H9 (cell line): Measurements from ENCODE around the gene RRP9. TPM values are rescaled to one million over a fixed set of nuclear protein-coding genes. Genes with fewer than 3 reads are reported as not detected.

ENCODE experiments used
- DNase-seq: peaks from one replicate; pipeline ENCODE4 v3.0.0-alpha.2; 2017
- H2AFZ ChIP-seq: one replicate; pipeline ENCODE4 v1.6.1; 2013; ENCODE audit warnings: mild to moderate bottlenecking, low read length, control low read depth, moderate library complexity
- H2AK5ac ChIP-seq: 2 replicates; pipeline ENCODE4 v1.6.1; 2013; ENCODE audit warnings: low read length, control low read depth, mixed read lengths; ENCODE audit not compliant: insufficient read length
- H2BK120ac ChIP-seq: one replicate; pipeline ENCODE4 v1.6.1; 2013; ENCODE audit warnings: low read depth, mild to moderate bottlenecking, low read length, control low read depth, inconsistent platforms; ENCODE audit not compliant: poor library complexity, severe bottlenecking
- H2BK12ac ChIP-seq: 2 replicates; pipeline ENCODE4 v1.6.1; 2013; ENCODE audit warnings: low read length, control low read depth, mixed read lengths, low read depth; ENCODE audit not compliant: insufficient read length
- H2BK15ac ChIP-seq: 2 replicates; pipeline ENCODE4 v1.6.1; 2013; ENCODE audit warnings: low read depth, low read length, control low read depth
- H2BK20ac ChIP-seq: one replicate; pipeline ENCODE4 v1.6.1; 2013; ENCODE audit warnings: low read depth, mild to moderate bottlenecking, low read length, control low read depth, inconsistent platforms; ENCODE audit not compliant: poor library complexity, severe bottlenecking
- H2BK5ac ChIP-seq: 2 replicates; pipeline ENCODE4 v1.6.1; 2013; ENCODE audit warnings: low read length, control low read depth, mixed read lengths; ENCODE audit not compliant: insufficient read length
- H3K14ac ChIP-seq: 2 replicates; pipeline ENCODE4 v1.6.1; 2013; ENCODE audit warnings: low read length, control low read depth; ENCODE audit not compliant: insufficient read depth
- H3K18ac ChIP-seq: 2 replicates; pipeline ENCODE4 v1.6.1; 2013; ENCODE audit warnings: low read depth, mild to moderate bottlenecking, mixed read lengths, low read length, control low read depth; ENCODE audit not compliant: insufficient read length
- H3K23ac ChIP-seq: 2 replicates; pipeline ENCODE4 v1.6.1; 2013; ENCODE audit warnings: low read length, control low read depth, mixed read lengths, low read depth; ENCODE audit not compliant: insufficient read length
- H3K23me2 ChIP-seq: 2 replicates; pipeline ENCODE4 v1.6.1; 2013; ENCODE audit warnings: low read depth, mild to moderate bottlenecking, mixed read lengths, low read length, control low read depth; ENCODE audit not compliant: insufficient read length, poor library complexity, severe bottlenecking
- H3K27ac ChIP-seq: 2 replicates; pipeline ENCODE4 v1.5.1; 2013; ENCODE audit warnings: low read length, control low read depth, mixed read lengths, low read depth; ENCODE audit not compliant: insufficient read length
- H3K27me3 ChIP-seq: 2 replicates; pipeline ENCODE4 v1.6.1; 2013; ENCODE audit warnings: low read length, control low read depth, inconsistent platforms; ENCODE audit not compliant: insufficient read depth
- H3K4ac ChIP-seq: 2 replicates; pipeline ENCODE4 v1.6.1; 2013; ENCODE audit warnings: low read depth, mild to moderate bottlenecking, control low read depth, inconsistent platforms, low read length, moderate library complexity
- H3K4me1 ChIP-seq: 2 replicates; pipeline ENCODE4 v1.6.1; 2013; ENCODE audit warnings: low read length, control low read depth, inconsistent platforms; ENCODE audit not compliant: insufficient read depth
- H3K4me2 ChIP-seq: 2 replicates; pipeline ENCODE4 v1.6.1; 2013; ENCODE audit warnings: low read length, control low read depth, mixed read lengths; ENCODE audit not compliant: insufficient read length, insufficient read depth
- H3K56ac ChIP-seq: 2 replicates; pipeline ENCODE4 v1.6.1; 2013; ENCODE audit warnings: low read depth, mild to moderate bottlenecking, mixed read lengths, low read length, control low read depth; ENCODE audit not compliant: insufficient read length
- H3K79me1 ChIP-seq: 2 replicates; pipeline ENCODE4 v1.6.1; 2013; ENCODE audit warnings: low read depth, mild to moderate bottlenecking, moderate library complexity, low read length, control low read depth, inconsistent platforms; ENCODE audit not compliant: insufficient read depth, poor library complexity, severe bottlenecking
- H3K79me2 ChIP-seq: 2 replicates; pipeline ENCODE4 v1.6.1; 2013; ENCODE audit warnings: low read length, control low read depth, inconsistent platforms; ENCODE audit not compliant: insufficient read depth
- H3K9ac ChIP-seq: 2 replicates; pipeline ENCODE4 v1.6.1; 2013; ENCODE audit warnings: low read length, control low read depth, mixed read lengths; ENCODE audit not compliant: insufficient read length; ENCODE audit errors: extremely low read depth
- H3K9me3 ChIP-seq: one replicate; pipeline ENCODE4 v1.6.1; 2013; ENCODE audit warnings: low read depth, low read length, inconsistent platforms; ENCODE audit not compliant: control insufficient read depth
- H3T11ph ChIP-seq: one replicate; pipeline ENCODE4 v1.6.1; 2013; ENCODE audit warnings: mild to moderate bottlenecking, low read length, control low read depth, inconsistent platforms
- H4K20me1 ChIP-seq: one replicate; pipeline ENCODE4 v1.6.1; 2013; ENCODE audit not compliant: control insufficient read depth, insufficient read length, insufficient read depth
- H4K5ac ChIP-seq: 2 replicates; pipeline ENCODE4 v1.6.1; 2013; ENCODE audit warnings: low read depth, mild to moderate bottlenecking, mixed read lengths, low read length, control low read depth; ENCODE audit not compliant: insufficient read length
- H4K8ac ChIP-seq: replicated peaks from 2 replicates; pipeline ENCODE4 v1.6.1; 2013; ENCODE audit warnings: low read length, control low read depth, mixed read lengths, low read depth; ENCODE audit not compliant: insufficient read length
- H4K91ac ChIP-seq: 2 replicates; pipeline ENCODE4 v1.6.1; 2013; ENCODE audit warnings: low read depth, mild to moderate bottlenecking, moderate library complexity, mixed read lengths, low read length, control low read depth; ENCODE audit not compliant: insufficient read length
- H3K27ac Mint-ChIP-seq, 3 experiments: 2 replicates in 2 of 3; 3 replicates in 1 of 3; pipeline ENCODE4 v1.8.0; 2020 to 2021; ENCODE audit warnings: mixed read lengths in 3 of 3, mild to moderate bottlenecking in 1 of 3, moderate library complexity in 1 of 3
- H3K27me3 Mint-ChIP-seq: 2 replicates; pipeline ENCODE4 v1.8.0; 2021; ENCODE audit warnings: low read depth, mild to moderate bottlenecking, moderate library complexity, mixed read lengths
- H3K36me3 Mint-ChIP-seq, 3 experiments: 2 replicates in 2 of 3; 3 replicates in 1 of 3; pipeline ENCODE4 v1.8.0; 2020 to 2021; ENCODE audit warnings: low read depth in 3 of 3, mixed read lengths in 3 of 3; ENCODE audit not compliant: insufficient read depth in 1 of 3
- H3K4me1 Mint-ChIP-seq, 2 experiments: 2 replicates each; pipeline ENCODE4 v1.8.0; 2020; ENCODE audit warnings: mixed read lengths in 2 of 2
- H3K4me3 Mint-ChIP-seq, 2 experiments: 2 replicates in 1 of 2; 3 replicates in 1 of 2; pipeline ENCODE4 v1.8.0; 2020 to 2021; ENCODE audit warnings: mild to moderate bottlenecking in 2 of 2, mixed read lengths in 2 of 2, moderate library complexity in 1 of 2
- H3K9me3 Mint-ChIP-seq, 2 experiments: 2 replicates in 1 of 2; 3 replicates in 1 of 2; pipeline ENCODE4 v1.8.0; 2020; ENCODE audit warnings: mild to moderate bottlenecking in 2 of 2, mixed read lengths in 2 of 2, moderate library complexity in 1 of 2
- WGBS: extraction: QIAGEN DNeasy Blood & Tissue Kit; methylation state at CpG from one replicate; pipeline ENCODE4 v1.1.7; 2013; ENCODE audit warnings: missing lambda C conversion rate, low lambda C conversion rate, mixed read lengths; ENCODE audit not compliant: insufficient read length; ENCODE audit errors: extremely low coverage; 5-methylcytosine and 5-hydroxymethylcytosine counted together
- total RNA-seq: library from RNA; stranded (reverse); gene quantifications from 2 replicates; pipeline ENCODE4 v1.2.1, GENCODE V29; 2021
- TF ChIP-seq, protein P1 (sequence below): fragments of 200-600 bp; sonication (generic); conservative IDR thresholded peaks from 3 replicates; pipeline ENCODE4 v1.8.0; 2021; ENCODE audit warnings: antibody characterized with exemption, mild to moderate bottlenecking

The RRP9 gene
- total RNA-seq, 1 experiment from 2014 or later: 64.0 TPM

DNA sequence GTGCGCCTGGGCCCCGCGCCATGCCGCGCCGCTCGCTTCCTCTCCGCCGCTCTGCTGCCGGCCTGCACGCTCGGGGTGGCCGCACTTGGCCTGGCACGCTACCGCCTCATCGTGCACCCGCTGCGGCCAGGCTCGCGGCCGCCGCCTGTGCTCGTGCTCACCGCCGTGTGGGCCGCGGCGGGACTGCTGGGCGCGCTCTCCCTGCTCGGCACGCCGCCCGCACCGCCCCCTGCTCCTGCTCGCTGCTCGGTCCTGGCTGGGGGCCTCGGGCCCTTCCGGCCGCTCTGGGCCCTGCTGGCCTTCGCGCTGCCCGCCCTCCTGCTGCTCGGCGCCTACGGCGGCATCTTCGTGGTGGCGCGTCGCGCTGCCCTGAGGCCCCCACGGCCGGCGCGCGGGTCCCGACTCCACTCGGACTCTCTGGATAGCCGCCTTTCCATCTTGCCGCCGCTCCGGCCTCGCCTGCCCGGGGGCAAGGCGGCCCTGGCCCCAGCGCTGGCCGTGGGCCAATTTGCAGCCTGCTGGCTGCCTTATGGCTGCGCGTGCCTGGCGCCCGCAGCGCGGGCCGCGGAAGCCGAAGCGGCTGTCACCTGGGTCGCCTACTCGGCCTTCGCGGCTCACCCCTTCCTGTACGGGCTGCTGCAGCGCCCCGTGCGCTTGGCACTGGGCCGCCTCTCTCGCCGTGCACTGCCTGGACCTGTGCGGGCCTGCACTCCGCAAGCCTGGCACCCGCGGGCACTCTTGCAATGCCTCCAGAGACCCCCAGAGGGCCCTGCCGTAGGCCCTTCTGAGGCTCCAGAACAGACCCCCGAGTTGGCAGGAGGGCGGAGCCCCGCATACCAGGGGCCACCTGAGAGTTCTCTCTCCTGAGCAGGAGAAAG is 14.4 kb upstream of the RRP9 start:
- H3K27me3 ChIP-seq: peaks cover 21% of the 10 kb centered on the region
- no peak overlapping the region for H3K18ac ChIP-seq

More for the DNA sequence above, 14.4 kb upstream of the RRP9 start:
- H3T11ph ChIP-seq: no peak overlapping the region
- H3K56ac ChIP-seq: no peak overlapping the region
- no CpG with 5 or more reads among the region's 97 CpGs for WGBS
- H3K27me3 Mint-ChIP-seq: peaks cover 74% of the 10 kb centered on the region
- TF ChIP-seq, protein P1, sequence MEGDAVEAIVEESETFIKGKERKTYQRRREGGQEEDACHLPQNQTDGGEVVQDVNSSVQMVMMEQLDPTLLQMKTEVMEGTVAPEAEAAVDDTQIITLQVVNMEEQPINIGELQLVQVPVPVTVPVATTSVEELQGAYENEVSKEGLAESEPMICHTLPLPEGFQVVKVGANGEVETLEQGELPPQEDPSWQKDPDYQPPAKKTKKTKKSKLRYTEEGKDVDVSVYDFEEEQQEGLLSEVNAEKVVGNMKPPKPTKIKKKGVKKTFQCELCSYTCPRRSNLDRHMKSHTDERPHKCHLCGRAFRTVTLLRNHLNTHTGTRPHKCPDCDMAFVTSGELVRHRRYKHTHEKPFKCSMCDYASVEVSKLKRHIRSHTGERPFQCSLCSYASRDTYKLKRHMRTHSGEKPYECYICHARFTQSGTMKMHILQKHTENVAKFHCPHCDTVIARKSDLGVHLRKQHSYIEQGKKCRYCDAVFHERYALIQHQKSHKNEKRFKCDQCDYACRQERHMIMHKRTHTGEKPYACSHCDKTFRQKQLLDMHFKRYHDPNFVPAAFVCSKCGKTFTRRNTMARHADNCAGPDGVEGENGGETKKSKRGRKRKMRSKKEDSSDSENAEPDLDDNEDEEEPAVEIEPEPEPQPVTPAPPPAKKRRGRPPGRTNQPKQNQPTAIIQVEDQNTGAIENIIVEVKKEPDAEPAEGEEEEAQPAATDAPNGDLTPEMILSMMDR: peak; percentile 74
- no peaks in the 10 kb centered on the region for H3K79me1 ChIP-seq
- H2BK20ac ChIP-seq: no peak overlapping the region
- H3K23ac ChIP-seq: no peak overlapping the region
- no peaks in the 10 kb centered on the region for H3K23me2 ChIP-seq
- no peak overlapping the region for H4K8ac ChIP-seq
- no peaks in the 10 kb centered on the region for H3K4me1 ChIP-seq
- H2AFZ ChIP-seq: no peak overlapping the region
- H4K5ac ChIP-seq: no peak overlapping the region
- DNase-seq: peak; percentile 86
- no peak overlapping the region for H3K14ac ChIP-seq
- H2BK15ac ChIP-seq: no peak overlapping the region
- H3K79me2 ChIP-seq: no peaks in the 10 kb centered on the region
- H4K20me1 ChIP-seq: no peaks in the 10 kb centered on the region
- H3K27ac Mint-ChIP-seq: no peak overlapping the region
- H3K4me1 Mint-ChIP-seq: peaks cover 2 to 10% of the 10 kb centered on the region in 2 experiments; a peak in 3 of 4 replicates
- no peak overlapping the region for H3K4ac ChIP-seq
- no peaks in the 10 kb centered on the region for H3K36me3 Mint-ChIP-seq
- no peak overlapping the region for H4K91ac ChIP-seq
- H3K4me2 ChIP-seq: peak overlapping the region; percentile 11
- no peak overlapping the region for H2BK12ac ChIP-seq
- H2BK5ac ChIP-seq: no peak overlapping the region
- H3K4me3 Mint-ChIP-seq: peak overlapping the region; percentile 43 to 68; a peak in 4 of 5 replicates
- no peak overlapping the region for H3K27ac ChIP-seq
- H2BK120ac ChIP-seq: no peak overlapping the region
- no peak overlapping the region for H3K9ac ChIP-seq
- H3K9me3 Mint-ChIP-seq: no peaks in the 10 kb centered on the region
- no peaks in the 10 kb centered on the region for H3K9me3 ChIP-seq
- H2AK5ac ChIP-seq: no peak overlapping the region
